ENCODE measurements around the gene IMMP2L.

The IMMP2L gene

GRCh38 chr7:110839866-110840265, 722.4 kb downstream of the IMMP2L start:
- peak; percentile 0 for DNase-seq

DNA sequence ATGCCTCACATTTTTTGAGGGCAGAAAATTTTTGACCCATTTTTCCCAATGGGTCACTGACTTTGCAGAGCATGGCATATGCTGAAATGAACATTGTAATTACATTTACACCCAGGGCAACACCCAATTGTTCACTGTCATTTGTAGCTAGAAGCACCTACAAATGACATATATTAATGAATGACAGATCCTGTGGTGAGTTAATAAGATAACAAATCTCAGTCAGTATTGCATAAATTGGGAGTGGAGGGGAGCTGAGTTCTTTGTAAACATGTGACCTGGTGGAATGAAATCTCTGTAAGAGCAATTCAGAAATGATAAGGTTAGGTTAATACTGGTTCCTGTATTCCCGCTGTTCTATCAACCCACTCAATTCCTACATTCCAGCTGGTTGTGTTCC, 726.4 kb downstream of the IMMP2L start:
- no peak for DNase-seq

DNA sequence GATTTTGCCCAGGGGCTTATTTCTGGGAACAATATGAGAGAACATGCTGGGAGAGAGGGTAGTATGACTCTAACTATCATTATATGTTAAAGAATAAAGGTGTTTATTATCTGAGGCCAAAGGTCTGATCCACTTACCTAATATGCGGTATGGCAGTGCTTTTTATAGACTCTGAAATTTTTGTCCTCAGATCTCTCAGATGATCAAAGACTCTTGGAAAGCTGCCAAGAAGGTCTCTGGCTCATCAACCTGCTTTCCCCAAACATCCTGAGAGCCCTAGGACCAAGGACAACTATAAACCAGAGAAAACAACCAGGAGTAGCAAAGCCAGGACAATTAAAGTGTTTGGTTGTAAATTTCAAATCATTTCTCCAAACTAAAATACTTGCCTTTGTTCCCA, 727.1 kb downstream of the IMMP2L start:
- DNase-seq = no peak

DNA sequence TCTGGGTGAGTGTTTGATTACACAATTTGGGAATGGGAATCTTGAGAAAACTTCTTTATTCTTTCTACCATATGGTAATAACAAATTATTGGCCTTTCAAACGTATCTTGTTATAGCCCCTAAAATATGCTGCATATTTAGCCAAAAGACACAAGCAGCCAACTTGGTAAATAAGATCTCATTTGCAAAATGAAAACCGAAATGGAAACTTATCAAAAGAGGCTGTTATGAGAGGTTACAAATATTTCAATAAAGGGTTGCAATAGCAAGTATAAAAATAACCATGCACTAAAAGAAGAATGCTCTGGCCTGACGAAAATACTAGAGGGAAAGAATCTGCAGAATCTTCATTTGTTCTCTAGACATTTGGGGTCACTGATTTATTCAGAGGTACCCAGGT, 730.9 kb downstream of the IMMP2L start:
- DNase-seq = no peak

- DNase-seq = no peak
Measured at GRCh38 chr7:110830778-110831177, 731.5 kb downstream of the IMMP2L start.

DNA sequence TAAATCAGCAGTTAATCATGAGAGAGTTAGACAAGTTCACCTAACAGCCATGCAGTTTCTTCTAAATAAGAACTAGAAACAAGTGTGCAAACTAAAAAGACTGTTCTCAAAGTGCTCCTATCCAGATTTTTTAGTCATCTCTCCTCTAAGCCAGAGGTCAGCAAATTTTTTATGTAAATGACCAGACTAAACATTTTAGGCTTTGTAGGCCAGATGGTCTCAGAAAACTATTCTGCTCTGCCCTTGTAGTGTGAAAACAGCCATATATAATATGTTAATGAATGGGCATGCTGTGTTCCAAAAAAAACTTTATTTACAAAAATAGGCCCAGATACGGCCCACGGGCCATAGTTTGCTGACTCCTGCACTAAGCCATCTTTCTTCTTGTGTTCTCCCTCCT, 734.4 kb downstream of the IMMP2L start:
- no peak for DNase-seq

- DNase-seq = no peak
Measured at GRCh38 chr7:110827287-110827855, 734.9 kb downstream of the IMMP2L start.

- no peak for DNase-seq
Measured at GRCh38 chr7:110813986-110814385, 748.3 kb downstream of the IMMP2L start.

- DNase-seq = no peak
Measured at GRCh38 chr7:110809832-110810231, 752.5 kb downstream of the IMMP2L start.

GRCh38 chr7:110808361-110808760, 753.9 kb downstream of the IMMP2L start:
- no peak for DNase-seq

DNA sequence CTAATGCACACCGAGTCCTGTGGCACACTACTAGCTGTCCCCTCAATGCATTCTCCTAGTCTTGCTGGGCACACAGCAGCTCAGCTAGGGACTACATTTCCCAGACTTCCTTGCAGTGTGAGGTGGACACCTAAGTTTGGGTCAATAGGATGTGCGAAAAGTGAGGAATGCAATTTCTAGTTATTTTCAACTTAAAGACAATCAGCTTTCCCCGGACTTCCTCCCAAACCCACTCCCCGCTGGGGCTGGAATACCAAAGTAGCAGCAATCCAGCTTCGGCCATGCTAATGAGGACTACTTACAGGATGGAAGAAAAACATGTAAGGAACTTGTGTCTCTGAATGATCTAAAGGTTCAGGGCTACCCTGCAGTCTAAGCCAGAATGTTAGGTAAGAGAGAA, 757.8 kb downstream of the IMMP2L start:
- DNase-seq = no peak

DNA sequence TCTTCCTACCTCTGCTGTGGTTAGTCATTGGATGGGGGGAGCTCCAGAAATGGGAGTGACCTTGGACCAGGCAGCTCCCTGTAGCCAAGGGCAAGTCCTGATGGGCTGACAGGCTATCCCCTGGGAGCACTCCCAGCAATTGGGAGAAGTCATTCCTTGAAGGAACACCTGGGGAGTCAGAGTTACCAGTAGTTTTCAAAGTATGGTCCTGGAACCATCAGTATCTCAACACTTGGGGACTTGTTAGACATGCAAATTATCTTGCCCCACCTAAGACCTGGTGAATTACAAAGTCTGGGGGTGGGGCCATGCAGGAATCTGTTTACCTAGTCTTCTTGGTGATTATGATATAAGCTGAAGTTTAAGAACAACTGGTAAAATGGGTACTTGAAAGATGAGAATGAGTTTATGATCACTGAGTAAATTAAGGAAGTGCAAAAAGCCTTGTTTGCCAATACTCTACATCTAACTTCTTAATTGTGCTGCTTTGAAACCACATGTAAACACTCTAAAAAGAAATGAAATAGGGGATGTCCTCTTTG, 758.6 kb downstream of the IMMP2L start:
- DNase-seq = no peak

DNA sequence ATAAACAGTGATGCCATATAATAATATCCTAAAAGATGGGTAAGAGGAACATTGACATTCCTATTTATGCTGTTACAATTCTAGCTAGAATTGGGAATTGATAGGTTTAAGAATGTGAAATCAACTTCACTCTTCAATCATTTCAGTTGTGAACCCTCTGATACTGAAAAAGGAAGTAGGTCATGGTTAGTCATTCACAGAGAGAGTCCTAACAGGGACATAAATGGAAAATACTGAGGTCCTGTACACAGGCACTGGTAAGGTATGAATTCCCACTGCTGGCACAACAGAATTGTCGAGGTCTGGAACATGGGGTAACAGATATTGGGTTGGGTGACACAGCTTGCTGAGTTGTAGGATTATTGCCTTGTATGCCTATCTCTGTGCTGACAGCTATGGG, 760.8 kb downstream of the IMMP2L start:
- no peak for DNase-seq

DNA sequence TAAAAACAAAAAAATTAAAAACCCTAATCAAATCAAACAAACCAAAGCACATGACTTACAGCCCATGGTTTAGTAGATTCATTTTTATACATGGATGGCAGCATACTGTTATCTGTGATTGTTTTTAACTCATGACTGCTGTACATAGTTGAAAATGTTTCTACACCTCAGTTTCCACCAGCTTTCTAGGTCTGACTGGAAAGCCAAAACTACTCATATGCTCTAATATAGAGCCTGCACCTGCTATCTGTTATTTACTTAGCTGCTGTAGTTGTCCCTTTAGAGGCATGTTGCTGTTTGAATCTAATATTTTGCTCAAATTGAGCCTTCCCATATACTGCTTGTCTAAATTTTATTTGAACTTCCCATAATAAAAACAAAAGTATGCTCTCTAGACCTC, 761.3 kb downstream of the IMMP2L start:
- no peak for DNase-seq

DNA sequence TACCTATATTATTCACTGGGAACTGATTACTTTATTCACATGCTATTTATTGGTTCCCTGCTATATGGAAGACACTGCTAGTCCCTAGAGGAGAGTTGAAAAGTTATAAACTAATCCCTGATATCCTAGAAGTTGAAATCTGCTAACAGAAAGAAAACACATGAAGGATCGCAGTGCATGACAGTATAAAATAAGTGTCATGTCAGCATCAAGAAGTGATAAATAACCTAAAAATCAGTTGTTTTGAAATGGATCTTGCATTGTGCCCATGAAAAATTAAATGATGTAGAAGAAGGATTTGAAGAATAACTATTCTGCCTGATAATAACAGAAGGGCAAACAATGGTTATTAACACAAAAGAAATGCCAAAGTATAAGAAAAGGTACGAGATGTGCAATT, 764.6 kb downstream of the IMMP2L start:
- DNase-seq = no peak

DNA sequence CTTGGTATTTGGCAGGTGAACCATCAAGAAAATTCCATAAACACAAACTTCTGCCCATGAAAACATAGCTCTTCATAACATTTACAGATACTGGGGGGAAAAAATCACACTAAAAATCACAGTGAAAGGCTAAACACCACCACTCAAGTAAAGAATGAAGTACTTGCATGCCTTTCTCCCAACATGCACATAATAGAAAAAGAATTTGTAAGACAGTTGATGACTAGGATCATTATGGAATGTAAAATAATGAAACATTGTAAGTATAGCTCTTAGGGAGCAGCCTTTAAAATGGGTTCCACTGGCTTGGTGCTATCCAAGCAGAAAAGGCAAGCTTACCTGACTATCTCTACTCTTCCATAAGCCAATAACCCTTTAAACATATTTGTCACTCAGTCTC, 771.3 kb downstream of the IMMP2L start:
- DNase-seq = no peak

DNA sequence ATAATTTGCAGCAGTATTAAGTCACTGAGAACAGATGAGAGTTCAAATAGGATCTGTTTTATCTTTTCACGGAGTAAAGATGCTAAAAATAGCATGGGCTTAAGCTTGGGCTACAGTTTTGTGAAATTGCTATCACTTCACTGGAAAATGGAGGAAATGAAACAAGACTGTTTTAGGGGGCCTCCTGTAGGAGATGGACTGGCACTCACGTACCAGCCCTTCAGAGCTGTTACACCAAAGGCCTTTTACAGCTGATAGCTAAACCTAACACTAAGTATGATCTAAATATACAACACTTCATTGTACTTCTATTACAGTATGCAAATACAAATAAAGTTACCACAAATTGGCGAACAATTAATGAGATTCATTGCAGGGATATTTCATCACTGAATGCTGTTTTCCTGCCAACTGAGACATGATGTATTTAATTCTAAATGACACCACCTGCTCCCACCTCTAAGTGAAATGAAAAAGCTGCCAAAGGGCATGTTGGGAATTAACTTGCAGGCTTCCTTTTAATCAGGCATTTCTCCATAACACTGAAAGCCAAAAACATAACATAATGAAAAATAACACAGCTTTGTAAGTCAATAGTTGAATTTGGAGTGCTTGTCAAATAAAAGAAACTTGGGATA, 775.8 kb downstream of the IMMP2L start:
- no peak for DNase-seq

DNA sequence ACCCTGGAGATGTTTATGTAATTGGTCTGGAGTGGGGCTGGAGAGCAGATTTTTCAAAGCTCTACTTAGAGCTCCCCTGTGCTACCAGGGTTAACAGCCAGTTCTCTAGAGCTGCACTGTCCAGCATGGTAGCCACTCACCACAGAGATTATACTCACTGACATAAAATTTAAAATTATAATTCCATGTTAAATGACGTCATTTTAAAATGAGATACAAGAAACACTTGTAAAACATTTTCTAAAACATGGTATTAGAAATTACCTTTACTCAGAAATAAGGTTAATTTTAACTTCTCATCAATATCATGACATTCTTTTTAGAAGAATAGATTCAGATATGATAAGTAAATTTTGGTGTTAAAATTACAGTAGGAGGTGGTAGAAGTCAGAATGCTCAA, 777.5 kb downstream of the IMMP2L start:
- no peak for DNase-seq

- no peak for DNase-seq
Measured at GRCh38 chr7:110780712-110781111, 781.6 kb downstream of the IMMP2L start.

GRCh38 chr7:110779339-110779738, 783.0 kb downstream of the IMMP2L start:
- no peak for DNase-seq

DNA sequence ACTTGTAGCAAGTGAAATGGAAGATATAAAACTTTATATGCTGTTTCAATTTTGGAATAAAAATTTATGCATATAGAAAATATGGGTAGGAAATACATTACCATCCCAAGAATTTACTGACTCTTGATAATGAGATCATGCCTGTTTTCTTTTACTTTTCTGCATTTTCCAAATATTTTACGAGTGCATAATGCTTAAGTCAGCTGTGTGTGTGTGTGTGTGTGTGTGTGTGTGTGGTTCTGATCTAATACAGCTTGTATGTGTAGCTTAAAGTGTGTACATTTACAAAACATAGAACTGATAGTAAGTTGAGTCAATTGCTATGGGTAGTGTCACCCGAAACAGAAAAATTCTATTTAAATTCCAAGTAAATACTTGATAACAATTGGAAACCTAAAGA, 787.2 kb downstream of the IMMP2L start:
- DNase-seq = no peak

DNA sequence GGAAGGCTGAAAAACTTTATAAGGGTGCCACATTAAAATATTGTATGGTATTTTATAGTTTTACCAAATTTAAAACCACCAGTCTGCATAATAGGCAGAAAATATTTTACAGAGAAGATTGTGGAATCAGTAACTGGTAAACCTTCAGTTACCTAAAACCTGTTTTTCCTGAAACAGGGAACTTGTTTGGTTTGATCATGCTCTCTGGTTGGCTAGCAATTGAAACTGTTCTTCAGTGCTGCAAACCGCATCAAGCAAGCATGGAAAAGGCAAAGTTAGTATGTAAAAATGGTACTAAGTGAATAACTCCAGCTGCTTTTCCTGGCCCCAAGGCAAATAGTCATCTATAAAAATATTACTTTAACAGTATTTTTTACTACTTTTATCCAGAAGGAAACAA, 788.2 kb downstream of the IMMP2L start:
- DNase-seq = no peak

- DNase-seq = no peak
Measured at GRCh38 chr7:110772615-110773014, 789.7 kb downstream of the IMMP2L start.

DNA sequence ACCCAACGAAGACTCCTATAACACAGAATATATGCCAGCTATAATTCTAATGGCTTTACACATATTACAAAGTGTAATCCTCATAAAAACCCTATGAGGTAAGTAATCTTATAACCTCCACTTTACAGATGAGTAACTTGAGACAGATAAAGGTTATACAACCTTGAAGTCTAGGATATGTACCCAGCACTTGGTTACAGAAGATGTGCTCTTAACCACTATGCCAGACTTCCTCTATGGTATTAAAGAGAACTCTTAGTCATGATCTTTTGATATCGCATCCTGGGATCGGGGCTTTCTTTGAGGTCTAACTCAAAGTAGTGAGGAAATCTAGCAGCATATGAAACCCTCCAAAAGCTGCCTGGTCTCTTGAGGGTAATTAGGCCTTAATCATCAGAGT, 790.6 kb downstream of the IMMP2L start:
- no peak for DNase-seq

DNA sequence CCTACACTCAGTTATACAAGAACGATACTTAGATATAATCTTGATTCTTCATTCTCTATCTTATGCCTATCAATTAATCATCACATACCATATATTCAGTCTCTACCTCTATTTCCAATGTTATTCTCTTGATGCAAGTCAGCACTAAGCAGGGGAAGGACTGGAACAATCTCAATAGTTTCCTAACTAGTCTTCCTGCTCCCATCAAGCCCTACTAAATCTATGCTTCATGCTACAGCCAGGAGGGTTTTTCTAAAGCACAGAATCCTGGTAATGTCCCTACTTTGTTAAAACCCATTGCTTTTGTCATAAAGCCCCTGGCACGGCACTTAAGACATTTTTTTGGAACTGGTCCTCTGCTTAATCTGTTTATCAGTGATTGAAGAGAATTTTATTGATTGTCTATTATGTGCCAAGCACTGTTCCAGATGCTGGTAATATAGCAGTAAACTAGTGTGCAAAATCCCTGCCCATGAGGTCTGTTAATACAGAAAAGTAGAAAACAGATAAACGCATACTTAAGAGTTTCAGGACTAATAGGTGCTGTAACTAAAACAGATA, 794.7 kb downstream of the IMMP2L start:
- no peak for DNase-seq
